Measurements from ENCODE around the gene TRIM2.

- TF ChIP-seq CTCF (IDR thresholded peaks at IDR 0.05): no peak
- no peak for TF ChIP-seq POLR2A (IDR thresholded peaks at IDR 0.05)
- TF ChIP-seq EP300 (IDR thresholded peaks at IDR 0.05): peak in 1 of 4 donors; percentile 62
- peak in 1 of 2 donors; percentile 48 for TF ChIP-seq POLR2AphosphoS5 (IDR thresholded peaks at IDR 0.05)
Observed at GRCh38 chr4:153205757-153206156, 1.5 kb downstream of the TRIM2 start.

Measured in upper lobe of left lung (tissue), 4 donors.